ENCODE measurements around the gene EIF2A. TPM values are rescaled to one million over a fixed set of nuclear protein-coding genes. Genes with fewer than 3 reads are reported as not detected.

EIF2A gene
- total and polyA plus RNA-seq, 2 of the 13 experiments (the other 11 are each of a cell fraction or from before 2014, with no cell fraction given), result 124 to 139 TPM

DNA sequence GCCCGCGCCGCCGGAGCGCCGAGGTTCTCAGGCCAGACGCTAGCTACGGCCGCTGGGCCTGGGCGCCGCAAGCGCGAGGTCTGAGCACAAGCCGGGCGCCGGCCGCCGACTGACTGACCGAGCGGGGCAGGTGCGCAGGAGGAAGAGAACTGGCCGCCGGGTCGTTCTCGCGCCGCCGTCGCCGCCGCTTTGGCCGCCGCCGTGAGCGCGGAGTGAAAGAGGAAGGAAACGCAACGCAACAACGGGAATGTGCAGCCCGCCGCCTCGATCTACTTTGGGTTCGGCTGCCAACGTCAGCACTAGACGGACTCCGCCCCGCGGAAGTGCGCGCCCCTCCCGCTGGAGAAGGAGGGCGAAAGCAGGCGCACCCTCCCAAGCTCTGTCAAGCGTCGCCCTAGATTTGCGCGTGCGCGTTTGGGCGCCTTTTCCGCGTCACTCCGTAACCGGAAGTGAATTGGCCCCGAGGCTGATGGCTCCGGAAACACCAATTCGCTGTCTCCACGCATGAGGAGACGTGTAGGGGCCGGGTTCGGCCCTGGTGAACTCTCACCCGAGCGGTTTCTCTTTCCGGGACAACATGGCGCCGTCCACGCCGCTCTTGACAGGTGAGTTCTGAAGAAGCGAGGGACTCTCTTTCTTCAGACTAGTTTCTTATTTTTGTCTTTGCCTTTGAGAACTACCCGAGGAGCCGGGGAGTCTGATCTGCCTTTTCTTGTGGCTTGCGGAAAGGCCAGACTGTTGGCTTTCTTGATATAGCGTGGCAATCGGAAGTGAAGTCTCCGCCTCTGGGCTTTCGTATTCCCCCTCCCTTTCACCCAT lies at the start of gene EIF2A, which contains the start of gene SERP1 (continued):
- peak; percentile 42; the same call in 1 of the 2 replicates for TF ChIP-seq ZNF556 (CRISPR knock-in tag; IDR thresholded peaks at IDR 0.05; ENCODE audit: borderline replicate concordance)
- TF ChIP-seq ZNF703 (CRISPR knock-in tag; IDR thresholded peaks at IDR 0.05; ENCODE audit: borderline replicate concordance), result no peak; the same call in 1 of the 2 replicates
- 0 out of 2 replicates have a peak, but pooled peaks have one; percentile 7 for TF ChIP-seq BHLHE40 (IDR thresholded peaks at IDR 0.05; ENCODE audit: low read length)
- TF ChIP-seq IKZF1 (IDR thresholded peaks at IDR 0.05), result no peak
- TF ChIP-seq, protein P1, sequence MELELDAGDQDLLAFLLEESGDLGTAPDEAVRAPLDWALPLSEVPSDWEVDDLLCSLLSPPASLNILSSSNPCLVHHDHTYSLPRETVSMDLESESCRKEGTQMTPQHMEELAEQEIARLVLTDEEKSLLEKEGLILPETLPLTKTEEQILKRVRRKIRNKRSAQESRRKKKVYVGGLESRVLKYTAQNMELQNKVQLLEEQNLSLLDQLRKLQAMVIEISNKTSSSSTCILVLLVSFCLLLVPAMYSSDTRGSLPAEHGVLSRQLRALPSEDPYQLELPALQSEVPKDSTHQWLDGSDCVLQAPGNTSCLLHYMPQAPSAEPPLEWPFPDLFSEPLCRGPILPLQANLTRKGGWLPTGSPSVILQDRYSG (CRISPR knock-in tag; IDR thresholded peaks at IDR 0.05), result no peak
- TF ChIP-seq DPF2 (CRISPR knock-in tag; IDR thresholded peaks at IDR 0.05; ENCODE audit: borderline replicate concordance, low read depth), result no peak
- no peak for TF ChIP-seq ZNF101 (CRISPR knock-in tag; IDR thresholded peaks at IDR 0.05; ENCODE audit: borderline replicate concordance, low read depth)
- TF ChIP-seq ZNF546 (CRISPR knock-in tag; conservative IDR thresholded peaks at IDR 0.05), result 0 out of 2 replicates have a peak, but pooled peaks have one; percentile 88
- TF ChIP-seq ZMYM3 (CRISPR knock-in tag; IDR thresholded peaks at IDR 0.05), result no peak
- TF ChIP-seq, protein P2, sequence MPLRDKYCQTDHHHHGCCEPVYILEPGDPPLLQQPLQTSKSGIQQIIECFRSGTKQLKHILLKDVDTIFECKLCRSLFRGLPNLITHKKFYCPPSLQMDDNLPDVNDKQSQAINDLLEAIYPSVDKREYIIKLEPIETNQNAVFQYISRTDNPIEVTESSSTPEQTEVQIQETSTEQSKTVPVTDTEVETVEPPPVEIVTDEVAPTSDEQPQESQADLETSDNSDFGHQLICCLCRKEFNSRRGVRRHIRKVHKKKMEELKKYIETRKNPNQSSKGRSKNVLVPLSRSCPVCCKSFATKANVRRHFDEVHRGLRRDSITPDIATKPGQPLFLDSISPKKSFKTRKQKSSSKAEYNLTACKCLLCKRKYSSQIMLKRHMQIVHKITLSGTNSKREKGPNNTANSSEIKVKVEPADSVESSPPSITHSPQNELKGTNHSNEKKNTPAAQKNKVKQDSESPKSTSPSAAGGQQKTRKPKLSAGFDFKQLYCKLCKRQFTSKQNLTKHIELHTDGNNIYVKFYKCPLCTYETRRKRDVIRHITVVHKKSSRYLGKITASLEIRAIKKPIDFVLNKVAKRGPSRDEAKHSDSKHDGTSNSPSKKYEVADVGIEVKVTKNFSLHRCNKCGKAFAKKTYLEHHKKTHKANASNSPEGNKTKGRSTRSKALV (CRISPR knock-in tag; IDR thresholded peaks at IDR 0.05), result no peak
- peak; percentile 94 for TF ChIP-seq CCDC6 (CRISPR knock-in tag; IDR thresholded peaks at IDR 0.05)
- TF ChIP-seq, protein P3, sequence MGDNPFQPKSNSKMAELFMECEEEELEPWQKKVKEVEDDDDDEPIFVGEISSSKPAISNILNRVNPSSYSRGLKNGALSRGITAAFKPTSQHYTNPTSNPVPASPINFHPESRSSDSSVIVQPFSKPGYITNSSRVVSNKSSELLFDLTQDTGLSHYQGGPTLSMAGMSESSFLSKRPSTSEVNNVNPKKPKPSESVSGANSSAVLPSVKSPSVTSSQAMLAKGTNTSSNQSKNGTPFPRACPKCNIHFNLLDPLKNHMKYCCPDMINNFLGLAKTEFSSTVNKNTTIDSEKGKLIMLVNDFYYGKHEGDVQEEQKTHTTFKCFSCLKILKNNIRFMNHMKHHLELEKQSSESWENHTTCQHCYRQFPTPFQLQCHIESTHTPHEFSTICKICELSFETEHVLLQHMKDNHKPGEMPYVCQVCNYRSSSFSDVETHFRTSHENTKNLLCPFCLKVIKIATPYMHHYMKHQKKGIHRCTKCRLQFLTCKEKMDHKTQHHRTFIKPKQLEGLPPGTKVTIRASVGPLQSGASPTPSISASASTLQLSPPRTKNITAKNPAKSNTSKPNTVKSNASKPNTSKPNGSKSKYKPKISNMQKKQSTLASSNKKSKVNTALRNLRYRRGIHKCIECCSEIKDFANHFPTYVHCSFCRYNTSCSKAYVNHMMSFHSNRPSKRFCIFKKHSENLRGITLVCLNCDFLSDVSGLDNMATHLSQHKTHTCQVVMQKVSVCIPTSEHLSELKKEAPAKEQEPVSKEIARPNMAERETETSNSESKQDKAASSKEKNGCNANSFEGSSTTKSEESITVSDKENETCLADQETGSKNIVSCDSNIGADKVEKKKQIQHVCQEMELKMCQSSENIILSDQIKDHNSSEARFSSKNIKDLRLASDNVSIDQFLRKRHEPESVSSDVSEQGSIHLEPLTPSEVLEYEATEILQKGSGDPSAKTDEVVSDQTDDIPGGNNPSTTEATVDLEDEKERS (CRISPR knock-in tag; IDR thresholded peaks at IDR 0.05), result 0 out of 2 replicates have a peak, but pooled peaks have one; percentile 43
- peak; percentile 88 for TF ChIP-seq NFYB (CRISPR knock-in tag; IDR thresholded peaks at IDR 0.05)
- TF ChIP-seq FOSL2 (CRISPR knock-in tag; IDR thresholded peaks at IDR 0.05), result peak; percentile 41; the same call in 1 of the 2 replicates
- 0 out of 2 replicates have a peak, but pooled peaks have one; percentile 47 for TF ChIP-seq ZNF335 (CRISPR knock-in tag; IDR thresholded peaks at IDR 0.05)
- no peak for TF ChIP-seq KDM4B (CRISPR knock-in tag; IDR thresholded peaks at IDR 0.05)
- peak; percentile 18; the same call in 1 of the 2 replicates for TF ChIP-seq RFXAP (CRISPR knock-in tag; IDR thresholded peaks at IDR 0.05; ENCODE audit: borderline replicate concordance)
- TF ChIP-seq, protein P4, sequence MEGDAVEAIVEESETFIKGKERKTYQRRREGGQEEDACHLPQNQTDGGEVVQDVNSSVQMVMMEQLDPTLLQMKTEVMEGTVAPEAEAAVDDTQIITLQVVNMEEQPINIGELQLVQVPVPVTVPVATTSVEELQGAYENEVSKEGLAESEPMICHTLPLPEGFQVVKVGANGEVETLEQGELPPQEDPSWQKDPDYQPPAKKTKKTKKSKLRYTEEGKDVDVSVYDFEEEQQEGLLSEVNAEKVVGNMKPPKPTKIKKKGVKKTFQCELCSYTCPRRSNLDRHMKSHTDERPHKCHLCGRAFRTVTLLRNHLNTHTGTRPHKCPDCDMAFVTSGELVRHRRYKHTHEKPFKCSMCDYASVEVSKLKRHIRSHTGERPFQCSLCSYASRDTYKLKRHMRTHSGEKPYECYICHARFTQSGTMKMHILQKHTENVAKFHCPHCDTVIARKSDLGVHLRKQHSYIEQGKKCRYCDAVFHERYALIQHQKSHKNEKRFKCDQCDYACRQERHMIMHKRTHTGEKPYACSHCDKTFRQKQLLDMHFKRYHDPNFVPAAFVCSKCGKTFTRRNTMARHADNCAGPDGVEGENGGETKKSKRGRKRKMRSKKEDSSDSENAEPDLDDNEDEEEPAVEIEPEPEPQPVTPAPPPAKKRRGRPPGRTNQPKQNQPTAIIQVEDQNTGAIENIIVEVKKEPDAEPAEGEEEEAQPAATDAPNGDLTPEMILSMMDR (CRISPR knock-in tag; IDR thresholded peaks at IDR 0.05), result peak; percentile 11; the same call in 1 of the 2 replicates
- 0 out of 2 replicates have a peak, but pooled peaks have one; percentile 15 for TF ChIP-seq MIER2 (CRISPR knock-in tag; IDR thresholded peaks at IDR 0.05)
- TF ChIP-seq, protein P5, sequence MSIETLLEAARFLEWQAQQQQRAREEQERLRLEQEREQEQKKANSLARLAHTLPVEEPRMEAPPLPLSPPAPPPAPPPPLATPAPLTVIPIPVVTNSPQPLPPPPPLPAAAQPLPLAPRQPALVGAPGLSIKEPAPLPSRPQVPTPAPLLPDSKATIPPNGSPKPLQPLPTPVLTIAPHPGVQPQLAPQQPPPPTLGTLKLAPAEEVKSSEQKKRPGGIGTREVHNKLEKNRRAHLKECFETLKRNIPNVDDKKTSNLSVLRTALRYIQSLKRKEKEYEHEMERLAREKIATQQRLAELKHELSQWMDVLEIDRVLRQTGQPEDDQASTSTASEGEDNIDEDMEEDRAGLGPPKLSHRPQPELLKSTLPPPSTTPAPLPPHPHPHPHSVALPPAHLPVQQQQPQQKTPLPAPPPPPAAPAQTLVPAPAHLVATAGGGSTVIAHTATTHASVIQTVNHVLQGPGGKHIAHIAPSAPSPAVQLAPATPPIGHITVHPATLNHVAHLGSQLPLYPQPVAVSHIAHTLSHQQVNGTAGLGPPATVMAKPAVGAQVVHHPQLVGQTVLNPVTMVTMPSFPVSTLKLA (IDR thresholded peaks at IDR 0.05), result peak; percentile 80
